Endothelial cell of umbilical vein (primary cell): ENCODE measurements around the gene EMID1. TPM values are rescaled to one million over a fixed set of nuclear protein-coding genes. Genes with fewer than 3 reads are reported as not detected.

ENCODE experiments used
- BruUV-seq: library from RNA; stranded (reverse); fragments of 400-500 nt; replicated peaks from 2 replicates; lab custom pipeline; 2021; lab: Mats Ljungman, UMichigan
- CTCF ChIA-PET: fragments of 300-600, 350-600 bp; sonication (Branson Sonifier 250); formaldehyde crosslinking; loops from one replicate; lab custom pipeline; 2021; ENCODE audit warnings: antibody characterized with exemption, inconsistent platforms; lab: Charles Lee
- POLR2A ChIA-PET: fragments of 300-600, 350-600 bp; sonication (Branson Sonifier 250); formaldehyde crosslinking; loops from one replicate; lab custom pipeline; 2021; ENCODE audit warnings: antibody characterized with exemption, inconsistent platforms; lab: Charles Lee
- DNase-seq: peaks from one replicate; pipeline ENCODE4 v3.0.0-alpha.2; 2011; ENCODE audit warnings: low read depth, low spot score
- FAIRE-seq: peaks from 2 replicates; lab custom pipeline; 2011; peaks lifted over from hg19 to GRCh38; lab: Jason Lieb, UNC
- H2AFZ ChIP-seq: 2 replicates; pipeline ENCODE4 v1.6.0; 2012; ENCODE audit warnings: low read depth, low read length, control low read depth, inconsistent platforms
- H3K27ac ChIP-seq: 2 replicates; pipeline ENCODE4 v1.5.1; 2011; ENCODE audit warnings: low read depth, mild to moderate bottlenecking, control low read depth, low read length, moderate library complexity; ENCODE audit not compliant: insufficient read depth
- H3K27me3 ChIP-seq, 2 experiments: 2 replicates each; pipeline versions ENCODE4 v1.6.0 to v1.6.1; 2011; ENCODE audit warnings: low read length in 2 of 2, mixed read lengths in 1 of 2; ENCODE audit not compliant: control insufficient read depth in 2 of 2, insufficient read depth in 2 of 2
- H3K36me3 ChIP-seq, 2 experiments: 2 replicates in 1 of 2; 3 replicates in 1 of 2; pipeline ENCODE4 v1.5.1; 2011; ENCODE audit warnings: low read length in 2 of 2, mild to moderate bottlenecking in 1 of 2, moderate library complexity in 1 of 2; ENCODE audit not compliant: control insufficient read depth in 2 of 2, insufficient read depth in 2 of 2; ENCODE audit errors: extremely low read depth in 1 of 2
- H3K4me1 ChIP-seq: 3 replicates; pipeline ENCODE4 v1.5.1; 2011; ENCODE audit warnings: mild to moderate bottlenecking, low read length; ENCODE audit not compliant: control insufficient read depth, insufficient read depth; ENCODE audit errors: extremely low read depth
- H3K4me2 ChIP-seq: 2 replicates; pipeline ENCODE4 v1.6.1; 2011; ENCODE audit warnings: low read length, control low read depth, mixed read lengths; ENCODE audit not compliant: insufficient read depth
- H3K4me3 ChIP-seq, 3 experiments: fragments of 200-600 bp in 1 of 3; sonication (generic), shearing (Covaris generic) in 1 of 3; replicated peaks in 1 of 3; 2 replicates each; pipeline ENCODE4 v1.5.1; 2011 to 2016; ENCODE audit warnings: control low read depth in 3 of 3, low read length in 3 of 3, mild to moderate bottlenecking in 2 of 3, inconsistent platforms in 1 of 3, low read depth in 1 of 3, moderate library complexity in 1 of 3; ENCODE audit not compliant: insufficient read depth in 1 of 3
- H3K79me2 ChIP-seq: 2 replicates; pipeline ENCODE4 v1.6.0; 2012; ENCODE audit warnings: low read length, inconsistent platforms; ENCODE audit not compliant: control insufficient read depth, insufficient read depth
- H3K9ac ChIP-seq: replicated peaks from 2 replicates; pipeline ENCODE3; 2011; ENCODE audit warnings: low read length, control low read depth; ENCODE audit not compliant: insufficient read depth; ENCODE audit errors: extremely low read depth
- H3K9me1 ChIP-seq: replicated peaks from 3 replicates; pipeline ENCODE4 v1.6.0; 2011; ENCODE audit warnings: mild to moderate bottlenecking, low read length; ENCODE audit not compliant: control insufficient read depth, insufficient read depth; ENCODE audit errors: extremely low read depth
- H3K9me3 ChIP-seq: replicated peaks from 2 replicates; pipeline ENCODE4 v1.5.1; 2012; ENCODE audit warnings: low read length, inconsistent platforms; ENCODE audit not compliant: control insufficient read depth, insufficient read depth
- H4K20me1 ChIP-seq: replicated peaks from 2 replicates; pipeline ENCODE3; 2011; ENCODE audit warnings: mild to moderate bottlenecking, low read length; ENCODE audit not compliant: control insufficient read depth, insufficient read depth; ENCODE audit errors: extremely low read depth
- CTCF ChIP-seq, 2 donors: IDR thresholded peaks; 1 replicate in 1 of 2; 2 replicates in 1 of 2; pipeline ENCODE4 v1.5.1; 2011; ENCODE audit warnings: low read length in 2 of 2, mild to moderate bottlenecking in 2 of 2, moderate library complexity in 2 of 2, control low read depth in 1 of 2, inconsistent platforms in 1 of 2, low read depth in 1 of 2; ENCODE audit not compliant: insufficient read depth in 1 of 2; ENCODE audit errors: extremely low read depth in 1 of 2
- EZH2 ChIP-seq: IDR thresholded peaks from 2 replicates; pipeline ENCODE4 v1.6.1; 2012; ENCODE audit warnings: borderline replicate concordance, low read depth, mild to moderate bottlenecking, moderate library complexity, low read length, inconsistent platforms; ENCODE audit not compliant: severe bottlenecking
- FOS ChIP-seq: IDR thresholded peaks from 2 replicates; pipeline ENCODE4 v1.6.1; 2011; ENCODE audit warnings: mild to moderate bottlenecking, low read length, moderate library complexity, borderline replicate concordance; ENCODE audit not compliant: insufficient read depth
- GATA2 ChIP-seq: IDR thresholded peaks from 2 replicates; pipeline ENCODE4 v1.7.0; 2011; ENCODE audit warnings: low read depth, mild to moderate bottlenecking, moderate library complexity, mixed read lengths, low read length; ENCODE audit not compliant: insufficient read length, insufficient read depth
- JUN ChIP-seq: IDR thresholded peaks from 2 replicates; pipeline ENCODE4 v1.6.1; 2011; ENCODE audit warnings: borderline replicate concordance, low read depth; ENCODE audit not compliant: insufficient read length, insufficient read depth
- MAX ChIP-seq: IDR thresholded peaks from 2 replicates; pipeline ENCODE4 v1.6.1; 2011; ENCODE audit not compliant: insufficient read depth, insufficient read length
- MYC ChIP-seq: IDR thresholded peaks from one replicate; pipeline ENCODE4 v1.6.1; 2011; ENCODE audit warnings: mild to moderate bottlenecking, low read depth, low read length
- POLR2A ChIP-seq: IDR thresholded peaks from 2 replicates; pipeline ENCODE4 v1.6.1; 2012; ENCODE audit warnings: low read depth, mild to moderate bottlenecking, control low read depth, low read length
- POLR2AphosphoS5 ChIP-seq: IDR thresholded peaks from 2 replicates; pipeline ENCODE4 v1.6.1; 2012; ENCODE audit warnings: low read depth, mild to moderate bottlenecking, control low read depth, low read length, moderate library complexity; ENCODE audit not compliant: insufficient read depth
- dilution Hi-C: fragments of 300-500 bp; cut with MboI; formaldehyde crosslinking; loops from one replicate; pipeline ENCODE4 v1.15.0; 2019; ENCODE audit warnings: low sequenced_read_pairs; ENCODE audit not compliant: extremely low pct_ligation_motif_present
- intact Hi-C: fragments of 100-400 bp; cut with micrococcal nuclease; formaldehyde crosslinking; loops from one replicate; pipeline ENCODE4 v1.10.0; 2022
- polyA plus RNA-seq, 4 experiments: library from polyadenylated mRNA; depleted of rRNA in 3 of 4; stranded (reverse) in 3 of 4; unstranded in 1 of 4; fragments of >200 nt; gene quantifications; 2 replicates each; pipeline versions ENCODE4 v1.2.1 to v1.2.3, GENCODE V29; 2011 to 2012; ENCODE audit warnings: missing spikeins in 1 of 4
- total RNA-seq: library from RNA; stranded (reverse); gene quantifications from 2 replicates; pipeline ENCODE4 v1.2.3, GENCODE V29; 2021

The EMID1 gene
- total and polyA plus RNA-seq, 2 donors (not counting 3 experiments of a cell fraction or from before 2014, with no cell fraction given): 0.51 to 0.75 TPM

- DNase-seq: no peak
- CTCF ChIA-PET: interaction anchor here (1.3 kb wide), 1 partner anchor 57 kb away, joined by 3 read pairs; no protein-coding TSS in a partner anchor
- Histone ChIP-seq H3K4me3 (no peak overlapping the region), H3K9ac (no peak overlapping the region), H3K9me3 (no peaks in the 10 kb centered on the region), H3K4me1 (no peaks in the 10 kb centered on the region), H3K79me2 (no peaks in the 10 kb centered on the region), H3K27ac (no peak overlapping the region), H3K36me3 (peaks cover 0 to 13% of the 10 kb centered on the region in 2 experiments), H3K4me2 (no peak overlapping the region), H2AFZ (no peak overlapping the region), H3K27me3 (no peaks in the 10 kb centered on the region), H3K9me1 (no peaks in the 10 kb centered on the region), H4K20me1 (no peaks in the 10 kb centered on the region)
- POLR2A ChIA-PET: interaction anchor here (1.7 kb wide), 1 partner anchor 11 kb away, joined by 3 read pairs; no protein-coding TSS in a partner anchor
- no peak for TF ChIP-seq GATA2
- no peak for FAIRE-seq
- intact Hi-C loops: no loop called here
- BruUV-seq: no TSS peak
- dilution Hi-C loops: no loop called here
These were observed 54.4 kb downstream of the EMID1 start for GRCh38 chr22:29260031-29260560.

- H3K4me2 ChIP-seq: no peak overlapping the region
- H3K4me3 ChIP-seq: no peak overlapping the region
- no peaks in the 10 kb centered on the region for H3K4me1 ChIP-seq
- ChIA-PET CTCF (interaction anchor here (1.1 kb wide), 1 partner anchor 15 kb away, joined by 4 read pairs; no protein-coding TSS in a partner anchor), POLR2A (no interaction called here)
- no peak for DNase-seq
- H4K20me1 ChIP-seq: no peaks in the 10 kb centered on the region
- peak; percentile 26 for FAIRE-seq
- no peaks in the 10 kb centered on the region for H3K27me3 ChIP-seq
- no peak overlapping the region for H2AFZ ChIP-seq
- intact Hi-C loops: no loop called here
- H3K36me3 ChIP-seq: peaks cover 3 to 14% of the 10 kb centered on the region in 2 experiments
- no peak overlapping the region for H3K9ac ChIP-seq
- BruUV-seq: no TSS peak
- dilution Hi-C loops: no loop called here
- no peaks in the 10 kb centered on the region for H3K79me2 ChIP-seq
- H3K9me1 ChIP-seq: no peaks in the 10 kb centered on the region
- no peaks in the 10 kb centered on the region for H3K9me3 ChIP-seq
- no peak overlapping the region for H3K27ac ChIP-seq
- TF ChIP-seq MAX: no peak
- no peak for TF ChIP-seq FOS
- TF ChIP-seq MYC: no peak
- TF ChIP-seq EZH2: no peak
- TF ChIP-seq POLR2AphosphoS5: no peak
- no peak for TF ChIP-seq CTCF (IDR thresholded peaks at IDR 0.05; ENCODE audit: extremely low read depth in 1 of 2, insufficient read depth in 1 of 2, low read depth in 1 of 2, low read length in 2 of 2)
- no peak for TF ChIP-seq JUN
- TF ChIP-seq GATA2: no peak
- TF ChIP-seq POLR2A: no peak
These were observed 55.1 kb downstream of the EMID1 start for GRCh38 chr22:29260601-29261315.
